HG03064 (cell line): ENCODE data around the gene FBXO4.

ENCODE experiments used
- ATAC-seq: cut with Tn5 transposase; IDR thresholded peaks from one replicate; pipeline ENCODE4 v1.9.1; 2021; ENCODE audit warnings: low read depth; ENCODE audit not compliant: unreplicated experiment

FBXO4 gene

GRCh38 chr5:41924872-41925554 lies at the start of gene FBXO4:
TSS of gene FBXO4 (plus strand) at chr5:41925281. CDS start at chr5:41925310, 29 bp downstream.
- peak; percentile 94 for ATAC-seq

- no peak for ATAC-seq
Observed at GRCh38 chr5:41876678-41877077, 48.4 kb upstream of the FBXO4 start.

GRCh38 chr5:41877408-41877807 lies 47.7 kb upstream of the FBXO4 start:
- ATAC-seq: no peak

DNA sequence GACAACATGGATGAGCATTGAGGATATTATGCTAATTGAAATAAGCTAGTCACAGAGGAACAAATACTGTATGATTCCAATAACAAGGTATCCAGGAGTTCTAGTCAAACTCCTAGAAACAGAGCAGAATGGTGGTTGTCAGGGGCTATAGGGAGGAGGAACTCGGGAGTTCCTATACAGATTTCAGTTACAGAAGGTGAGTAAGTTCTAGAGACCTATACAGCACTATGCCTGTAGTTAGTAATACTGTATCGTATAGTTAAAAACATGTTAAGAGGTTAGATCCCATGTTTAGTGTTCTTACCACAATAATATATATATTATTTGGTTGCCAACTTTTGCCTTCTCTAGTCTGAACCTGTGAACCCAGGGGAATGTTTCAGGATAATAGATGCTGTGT lies 46.9 kb upstream of the FBXO4 start:
- ATAC-seq: no peak

DNA sequence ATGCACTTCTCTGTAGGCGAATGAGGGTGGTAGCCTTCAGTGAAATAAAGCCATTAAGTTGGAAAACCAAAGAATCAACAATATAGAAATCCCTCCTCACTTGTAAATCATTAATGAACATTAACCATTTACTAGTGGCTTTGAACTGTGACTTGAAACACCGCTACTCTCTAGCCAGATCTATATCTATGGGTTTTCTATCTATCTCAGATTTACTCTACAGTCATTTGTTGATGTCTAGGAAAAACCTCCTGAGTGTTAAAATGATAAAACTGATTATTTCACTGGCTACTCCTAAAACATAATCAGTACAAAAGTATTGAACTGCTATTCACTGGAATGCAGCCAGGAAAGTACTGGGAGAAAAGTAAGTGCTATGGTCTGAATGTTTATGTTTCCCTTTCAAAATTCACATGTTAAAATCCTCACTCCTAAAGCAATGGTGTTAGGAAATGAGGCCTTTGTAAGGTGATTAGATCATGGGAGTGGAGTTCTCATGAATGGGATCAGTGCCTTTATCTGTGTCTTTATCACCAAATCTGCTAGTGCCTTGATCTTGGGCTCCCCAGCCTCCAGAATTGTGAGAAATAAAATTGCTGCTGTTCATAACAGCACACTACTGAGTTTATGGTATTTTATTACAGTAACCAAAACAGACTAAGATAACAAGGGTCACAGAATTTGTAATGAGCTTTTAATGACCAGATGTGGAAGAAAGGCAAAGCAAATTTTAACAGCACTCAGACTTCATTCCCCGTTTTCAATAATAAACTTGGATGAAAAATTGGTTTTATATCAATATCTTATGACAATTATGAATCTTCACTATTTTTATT lies 46.2 kb upstream of the FBXO4 start:
- no peak for ATAC-seq

DNA sequence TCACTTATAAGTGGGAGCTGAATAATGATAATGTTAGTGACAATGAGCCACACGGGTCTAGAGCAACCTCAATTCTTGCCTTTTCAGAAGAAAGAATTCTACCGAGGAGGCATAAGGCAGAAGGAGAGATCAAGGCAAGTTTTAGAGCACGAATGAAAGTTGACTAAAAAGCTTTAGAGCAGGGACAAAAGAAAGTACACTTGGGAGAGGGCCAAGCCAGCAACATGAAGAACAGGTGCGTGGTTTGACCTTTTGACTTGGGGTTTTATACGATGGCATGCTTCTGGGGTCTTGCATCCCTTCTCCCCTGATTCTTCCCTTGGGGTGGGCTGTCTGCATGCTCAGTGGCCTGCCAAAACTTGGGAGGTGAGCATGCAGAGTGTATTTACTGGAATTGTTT lies 42.3 kb upstream of the FBXO4 start:
- no peak for ATAC-seq

GRCh38 chr5:41883243-41883642 lies 41.8 kb upstream of the FBXO4 start:
- ATAC-seq: no peak

DNA sequence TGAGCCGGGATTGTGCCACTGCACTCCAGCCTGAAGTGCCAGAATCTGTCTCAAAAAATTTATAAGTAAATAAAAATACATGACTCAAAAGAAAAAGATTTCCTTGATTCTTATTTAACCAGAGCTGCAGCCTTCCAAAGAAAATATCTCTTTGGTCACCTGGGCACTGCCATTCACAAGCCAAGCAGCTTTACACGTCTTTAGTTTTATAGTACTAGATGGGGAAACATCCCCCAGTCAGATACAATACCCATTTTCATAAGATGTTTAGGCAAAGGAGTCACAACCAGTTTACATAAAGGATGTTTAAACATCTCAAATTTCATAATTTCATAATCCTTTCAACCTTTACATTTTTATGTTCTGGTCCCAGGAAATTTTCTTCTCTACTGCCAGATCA lies 41.1 kb upstream of the FBXO4 start:
- no peak for ATAC-seq

DNA sequence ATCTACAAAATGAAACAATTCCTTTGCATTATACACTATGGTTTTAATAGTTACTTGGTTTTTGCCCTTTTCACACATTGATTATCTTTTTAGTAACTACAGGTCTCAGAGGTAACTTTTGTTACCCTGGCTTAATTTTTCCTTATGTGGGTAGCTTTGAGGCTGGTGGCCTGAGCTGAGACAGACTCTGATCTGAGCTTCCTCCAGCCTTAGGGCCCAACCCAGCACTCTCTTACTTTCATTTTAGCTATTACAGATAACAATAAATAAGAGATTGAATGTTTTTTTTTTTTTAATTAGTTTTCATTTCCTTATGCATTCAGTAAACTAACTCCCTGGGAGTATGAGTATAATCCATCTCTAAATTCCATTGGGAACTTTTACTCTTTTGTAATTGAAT lies 39.8 kb upstream of the FBXO4 start:
- ATAC-seq: no peak

GRCh38 chr5:41891066-41891707 lies 33.9 kb upstream of the FBXO4 start:
- ATAC-seq: no peak

GRCh38 chr5:41892031-41892430 lies 33.0 kb upstream of the FBXO4 start:
- no peak for ATAC-seq

DNA sequence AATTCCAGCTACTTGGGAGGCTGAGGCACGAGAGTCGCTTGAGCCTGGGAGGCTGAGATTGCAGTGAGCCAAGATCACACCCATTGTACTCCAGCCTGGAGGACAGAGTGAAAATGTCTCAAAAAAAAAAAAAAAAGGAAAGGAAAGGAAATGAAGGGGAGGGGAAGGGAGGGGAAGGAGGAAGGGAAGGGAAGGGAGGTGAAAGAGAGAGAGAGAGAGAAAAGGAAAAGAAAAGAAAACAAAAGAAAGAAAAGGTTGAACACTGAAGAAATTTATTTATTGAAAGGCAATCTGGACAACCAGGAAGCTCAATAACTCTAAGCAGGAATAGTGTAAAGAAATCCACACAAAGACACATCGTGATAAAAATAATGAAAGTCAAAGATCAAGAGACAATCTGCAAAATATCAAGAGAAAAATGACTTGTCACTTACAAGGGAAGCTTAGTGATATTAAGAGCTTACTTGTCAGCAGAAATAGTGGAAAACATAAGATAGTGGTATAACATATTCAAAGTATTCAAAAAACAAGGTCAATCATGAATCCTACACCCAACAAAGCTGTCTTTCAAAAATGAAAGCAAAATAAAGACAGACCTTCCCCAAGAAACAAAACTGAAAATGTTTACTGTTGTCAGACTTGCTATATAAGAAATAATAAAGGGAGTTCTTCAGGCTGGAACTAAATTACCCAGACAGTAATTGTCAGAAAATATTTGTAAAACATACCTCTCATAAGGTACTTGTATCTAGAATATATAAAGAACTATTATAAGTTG lies 31.8 kb upstream of the FBXO4 start:
- ATAC-seq: no peak

DNA sequence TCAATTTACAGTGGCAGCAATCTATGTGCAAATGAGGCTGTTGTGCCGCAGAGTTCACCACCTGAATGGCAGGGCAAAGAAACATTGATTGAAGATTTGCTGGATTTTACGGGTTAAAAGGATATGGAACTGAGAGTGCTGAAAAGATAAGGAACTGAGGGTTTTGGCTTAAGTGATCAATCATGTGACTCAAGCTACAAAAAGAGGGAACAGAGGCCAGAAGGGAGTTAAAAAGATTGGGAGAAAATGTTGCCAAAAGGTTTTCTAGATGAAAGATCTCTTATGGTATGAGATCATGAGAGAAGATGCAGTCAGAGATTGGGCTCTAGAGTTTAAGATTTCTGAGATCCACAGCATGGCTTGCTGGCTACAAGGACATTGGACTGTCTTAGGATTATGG lies 28.9 kb upstream of the FBXO4 start:
- no peak for ATAC-seq

- ATAC-seq: no peak
Observed at GRCh38 chr5:41903382-41903891, 21.6 kb upstream of the FBXO4 start.

DNA sequence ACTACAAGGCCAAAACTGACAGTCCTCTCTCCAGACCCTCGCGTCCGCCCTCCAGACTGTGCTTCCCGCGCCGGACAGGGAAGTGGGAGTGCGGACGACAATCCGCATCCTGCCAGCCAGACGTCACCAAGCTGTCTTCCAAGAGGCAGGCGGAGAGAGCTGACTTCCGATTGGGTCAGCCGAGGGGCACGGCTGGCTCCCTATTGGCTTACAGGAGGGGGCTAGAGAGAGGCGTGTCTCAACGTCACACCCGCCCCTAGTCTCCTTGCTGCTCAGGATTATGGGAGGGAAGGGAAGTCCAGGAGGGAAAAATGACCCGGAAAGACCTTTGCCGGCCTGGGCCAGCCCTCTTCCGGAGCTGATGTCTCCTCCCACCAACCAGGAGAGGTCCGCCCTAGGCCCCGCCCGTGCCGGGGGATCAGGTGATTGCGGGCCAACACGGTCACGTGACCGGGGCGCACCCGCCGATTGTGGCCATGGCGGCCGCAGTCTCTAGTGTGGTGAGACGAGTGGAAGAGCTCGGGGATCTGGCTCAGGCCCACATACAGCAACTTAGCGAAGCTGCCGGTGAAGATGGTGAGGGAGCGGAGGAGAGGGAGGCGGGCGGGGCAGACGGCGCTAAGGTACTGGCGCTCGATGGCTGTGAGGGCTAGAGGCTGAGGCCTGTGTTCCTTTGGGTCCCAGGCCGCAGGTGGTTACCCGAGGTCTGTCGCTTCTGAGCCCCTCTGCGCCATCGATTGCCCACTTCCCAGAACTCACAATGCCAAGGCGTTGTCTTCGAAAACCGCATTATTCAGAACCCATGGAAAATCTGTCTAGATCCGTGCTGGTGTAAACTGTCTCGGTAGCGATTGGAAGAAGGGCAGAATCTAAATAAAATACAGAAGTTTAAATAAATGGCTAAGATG lies 20.9 kb upstream of the FBXO4 start, which contains the start of gene RIMOC1:
RIMOC1 (plus strand) TSS at position 453 of the 908 bp plus-strand sequence; CDS start at position 477, 24 bp downstream.
- ATAC-seq: peak; percentile 98

DNA sequence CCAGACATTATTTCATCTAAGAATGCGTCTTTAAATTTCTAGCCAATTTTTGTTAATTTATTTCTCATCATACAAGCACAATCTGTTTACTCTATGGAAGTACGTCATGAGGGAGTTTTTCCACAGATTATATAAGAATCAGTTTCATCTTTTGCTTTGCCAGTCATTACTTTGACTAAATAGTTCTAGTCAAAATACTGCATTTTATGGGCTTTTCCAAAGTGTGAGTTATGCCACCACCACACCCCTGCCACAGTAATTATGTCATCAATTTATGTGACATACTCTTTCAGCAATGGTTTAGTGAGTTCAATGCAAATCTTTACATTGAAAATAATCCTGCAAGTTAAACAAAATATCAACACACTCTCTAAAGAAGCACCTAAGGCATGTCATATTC lies 18.9 kb upstream of the FBXO4 start:
- ATAC-seq: no peak

DNA sequence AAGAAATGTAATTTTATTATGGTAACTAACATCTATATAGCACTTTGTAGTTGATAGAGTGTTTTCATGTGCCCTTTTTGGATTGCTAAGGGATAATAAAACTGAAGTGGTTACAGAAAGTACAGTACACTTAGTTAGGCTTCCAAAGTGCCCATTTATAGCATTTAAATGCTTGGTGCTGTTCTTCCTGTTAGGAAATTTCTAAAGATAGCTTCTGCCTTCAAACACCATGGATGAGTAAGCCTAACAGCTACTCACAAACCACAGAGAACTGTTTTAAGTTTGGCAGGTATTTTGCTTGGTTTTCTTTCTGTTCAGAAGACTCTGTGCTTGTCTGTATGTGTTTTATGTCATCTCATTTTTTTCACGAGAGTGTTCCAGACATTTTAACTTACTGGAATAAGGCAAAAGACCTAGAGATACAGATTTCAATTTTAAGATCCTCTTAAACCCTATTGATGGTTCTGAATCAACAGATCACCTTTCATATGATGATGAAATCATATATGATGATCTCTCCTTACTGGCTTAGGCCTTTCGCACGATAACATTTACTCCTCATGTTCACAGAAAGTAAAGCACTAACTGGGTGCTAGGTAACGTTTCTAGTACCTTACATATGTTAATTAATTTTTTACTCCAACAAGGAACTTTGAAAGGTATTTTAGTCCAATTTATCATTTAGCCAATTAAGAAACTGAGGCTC lies 16.6 kb upstream of the FBXO4 start:
- ATAC-seq: no peak

DNA sequence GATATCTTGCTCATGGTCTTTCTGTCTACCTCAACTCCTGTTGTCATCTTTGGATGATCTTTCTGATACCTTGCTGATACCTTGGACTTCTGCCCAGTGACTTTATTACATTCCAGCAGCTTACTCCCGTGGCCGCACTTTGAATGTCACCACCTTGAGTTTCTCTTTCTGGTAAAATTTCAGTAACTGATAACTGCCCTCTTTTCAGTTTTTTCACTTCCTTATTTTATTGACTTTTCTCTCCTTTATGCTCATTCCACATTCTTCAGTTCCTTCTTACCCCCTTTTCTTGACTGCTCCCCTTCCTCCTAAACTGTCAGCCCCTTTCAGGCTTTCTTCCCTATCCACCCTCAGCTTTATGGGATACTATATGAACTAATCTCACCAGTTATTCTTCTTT lies 7.0 kb upstream of the FBXO4 start:
- ATAC-seq: no peak

DNA sequence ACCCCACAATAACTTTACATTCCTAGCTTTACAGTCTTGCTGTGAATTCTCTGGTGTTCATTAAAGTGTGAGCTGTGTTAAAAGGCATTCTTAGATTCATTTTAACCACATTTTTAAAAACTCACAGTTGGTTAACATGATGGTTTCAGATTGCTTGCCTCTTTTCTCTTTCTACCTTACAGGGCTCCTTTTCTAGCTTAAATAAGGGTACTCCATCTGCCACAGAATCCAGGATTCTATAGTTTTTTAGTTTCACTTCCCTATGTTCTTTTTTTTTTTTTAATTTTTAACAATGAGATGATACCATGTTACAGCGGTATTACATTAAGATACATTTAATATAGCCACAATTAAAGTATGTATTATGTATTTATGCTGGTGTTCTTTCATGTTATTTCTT lies 3.9 kb upstream of the FBXO4 start:
- ATAC-seq: no peak
